Endothelial cell (in vitro differentiated cells): ENCODE results near the gene RAB22A. TPM values are rescaled to one million over a fixed set of nuclear protein-coding genes. Genes with fewer than 3 reads are reported as not detected.

ENCODE experiments used
- DNase-seq: peaks from one replicate; pipeline ENCODE4 v3.0.0; 2021; ENCODE audit warnings: low spot score
- H3K27ac Mint-ChIP-seq: one replicate; pipeline ENCODE4 v1.8.0; 2021; ENCODE audit warnings: mixed read lengths, inconsistent platforms; ENCODE audit not compliant: unreplicated experiment
- H3K27me3 Mint-ChIP-seq: one replicate; pipeline ENCODE4 v1.8.0; 2021; ENCODE audit warnings: mild to moderate bottlenecking, moderate library complexity, mixed read lengths, inconsistent platforms; ENCODE audit not compliant: unreplicated experiment
- H3K36me3 Mint-ChIP-seq: one replicate; pipeline ENCODE4 v1.8.0; 2021; ENCODE audit warnings: mild to moderate bottlenecking, low read depth, mixed read lengths, inconsistent platforms; ENCODE audit not compliant: unreplicated experiment
- H3K4me1 Mint-ChIP-seq: one replicate; pipeline ENCODE4 v1.8.0; 2021; ENCODE audit warnings: mild to moderate bottlenecking, mixed read lengths, inconsistent platforms; ENCODE audit not compliant: unreplicated experiment
- H3K4me3 Mint-ChIP-seq: one replicate; pipeline ENCODE4 v1.8.0; 2021; ENCODE audit warnings: mild to moderate bottlenecking, mixed read lengths, inconsistent platforms; ENCODE audit not compliant: unreplicated experiment
- H3K9me3 Mint-ChIP-seq: one replicate; pipeline ENCODE4 v1.8.0; 2021; ENCODE audit warnings: mixed read lengths, inconsistent platforms; ENCODE audit not compliant: unreplicated experiment
- long read RNA-seq: library from polyadenylated mRNA; unstranded; transcript quantifications from one replicate; pipeline ENCODE4 v2.0.0, GENCODE V29; 2020; ENCODE audit not compliant: unreplicated experiment
- total RNA-seq: library from RNA; stranded (reverse); fragmentation: NEBNext Ultra II Directional; extraction: Animal tissue kit (Norgen Biotek cat#: 25700); gene quantifications from one replicate; pipeline ENCODE4 v1.2.1, GENCODE V29; 2021; ENCODE audit not compliant: unreplicated experiment
- TF ChIP-seq, protein P1 (sequence below): fragments of 200-600 bp; sonication (generic); IDR thresholded peaks from one replicate; pipeline ENCODE4 v1.5.0; 2021; ENCODE audit warnings: antibody characterized with exemption; ENCODE audit not compliant: unreplicated experiment

Gene RAB22A, protein sequence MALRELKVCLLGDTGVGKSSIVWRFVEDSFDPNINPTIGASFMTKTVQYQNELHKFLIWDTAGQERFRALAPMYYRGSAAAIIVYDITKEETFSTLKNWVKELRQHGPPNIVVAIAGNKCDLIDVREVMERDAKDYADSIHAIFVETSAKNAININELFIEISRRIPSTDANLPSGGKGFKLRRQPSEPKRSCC
- 14.2 TPM for total RNA-seq
- long read RNA-seq, full-length matches to known transcripts = 5 of 7 reads
- long read RNA-seq, partial matches to known transcripts = 0 of 7 reads
- long read RNA-seq, other reads (novel, unspliced or antisense) = 2 of 7 reads

DNA sequence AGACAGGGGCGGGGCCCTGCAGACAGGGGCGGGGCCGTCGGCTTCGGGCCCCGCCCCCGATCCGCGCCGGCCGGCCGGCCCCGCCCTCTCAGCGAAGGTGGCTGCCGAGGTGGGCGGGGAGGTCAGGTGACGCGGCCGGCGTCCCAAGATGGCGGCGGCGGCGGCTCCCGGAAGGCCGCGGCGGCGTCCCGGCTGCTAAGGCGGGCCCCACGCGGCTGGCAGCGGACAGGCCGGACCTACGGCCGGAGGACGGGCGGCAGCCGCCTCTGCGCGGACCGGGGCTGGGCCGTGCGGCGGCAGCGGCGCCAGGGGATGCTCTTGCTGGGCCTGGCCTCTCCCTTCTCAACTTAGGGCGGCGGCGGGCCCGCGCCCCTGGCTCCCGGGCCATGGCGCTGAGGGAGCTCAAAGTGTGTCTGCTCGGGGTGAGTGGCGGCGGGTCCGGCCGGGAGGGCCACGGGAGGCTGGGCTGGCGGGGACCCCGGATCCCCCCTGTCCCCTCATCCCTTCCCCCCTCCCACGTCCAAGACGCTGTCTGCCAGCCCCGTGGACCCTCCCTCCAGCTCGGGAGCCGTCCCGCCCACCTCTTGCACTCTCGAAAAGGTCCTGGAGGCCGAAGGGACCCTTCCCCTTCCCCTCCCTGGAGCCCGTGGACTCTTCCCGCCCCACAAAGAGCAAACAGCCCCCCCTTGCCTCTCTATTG, at the start of gene RAB22A:
RAB22A (plus strand) TSS at position 125 of the 700 bp plus-strand sequence; CDS start at position 387, 262 bp downstream.
- Mint-ChIP-seq H3K36me3 (peaks cover 20% of the 10 kb centered on the region), H3K27ac (peak within 1 kb of the TSS; percentile 86), H3K9me3 (no peaks in the 10 kb centered on the region), H3K4me1 (peaks cover 32% of the 10 kb centered on the region), H3K4me3 (peak within 1 kb of the TSS; percentile 94), H3K27me3 (peaks cover 14% of the 10 kb centered on the region)
- TF ChIP-seq, protein P1, sequence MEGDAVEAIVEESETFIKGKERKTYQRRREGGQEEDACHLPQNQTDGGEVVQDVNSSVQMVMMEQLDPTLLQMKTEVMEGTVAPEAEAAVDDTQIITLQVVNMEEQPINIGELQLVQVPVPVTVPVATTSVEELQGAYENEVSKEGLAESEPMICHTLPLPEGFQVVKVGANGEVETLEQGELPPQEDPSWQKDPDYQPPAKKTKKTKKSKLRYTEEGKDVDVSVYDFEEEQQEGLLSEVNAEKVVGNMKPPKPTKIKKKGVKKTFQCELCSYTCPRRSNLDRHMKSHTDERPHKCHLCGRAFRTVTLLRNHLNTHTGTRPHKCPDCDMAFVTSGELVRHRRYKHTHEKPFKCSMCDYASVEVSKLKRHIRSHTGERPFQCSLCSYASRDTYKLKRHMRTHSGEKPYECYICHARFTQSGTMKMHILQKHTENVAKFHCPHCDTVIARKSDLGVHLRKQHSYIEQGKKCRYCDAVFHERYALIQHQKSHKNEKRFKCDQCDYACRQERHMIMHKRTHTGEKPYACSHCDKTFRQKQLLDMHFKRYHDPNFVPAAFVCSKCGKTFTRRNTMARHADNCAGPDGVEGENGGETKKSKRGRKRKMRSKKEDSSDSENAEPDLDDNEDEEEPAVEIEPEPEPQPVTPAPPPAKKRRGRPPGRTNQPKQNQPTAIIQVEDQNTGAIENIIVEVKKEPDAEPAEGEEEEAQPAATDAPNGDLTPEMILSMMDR = no peak
- DNase-seq = peak; percentile 87

DNA sequence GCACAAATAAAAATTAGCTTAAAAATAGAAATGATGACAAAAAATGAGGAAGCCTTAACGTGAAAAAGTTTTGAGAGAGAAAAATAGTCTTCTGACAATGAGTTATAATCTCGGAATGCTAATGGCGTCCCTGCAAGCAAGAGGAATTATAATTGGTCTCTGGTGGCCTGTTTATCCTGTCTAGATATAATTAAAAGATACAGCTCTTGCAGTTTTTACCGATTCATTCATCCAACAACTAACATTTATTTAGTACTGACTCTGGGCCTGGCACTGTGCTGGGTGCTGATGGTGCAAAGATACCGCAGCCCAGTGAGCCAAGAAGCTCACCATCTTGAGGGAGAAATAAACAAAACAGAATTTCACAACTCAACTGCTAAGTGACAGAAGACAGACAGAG, 49.5 kb upstream of the RAB22A start:
- H3K27me3 Mint-ChIP-seq = no peaks in the 10 kb centered on the region
- peak overlapping the region; percentile 45 for H3K27ac Mint-ChIP-seq
- peaks cover 26% of the 10 kb centered on the region for H3K36me3 Mint-ChIP-seq
- TF ChIP-seq, protein P1 = no peak
- peak overlapping the region; percentile 9 for H3K4me3 Mint-ChIP-seq
- no peak for DNase-seq
- H3K4me1 Mint-ChIP-seq = peaks cover 49% of the 10 kb centered on the region
- no peaks in the 10 kb centered on the region for H3K9me3 Mint-ChIP-seq

DNA sequence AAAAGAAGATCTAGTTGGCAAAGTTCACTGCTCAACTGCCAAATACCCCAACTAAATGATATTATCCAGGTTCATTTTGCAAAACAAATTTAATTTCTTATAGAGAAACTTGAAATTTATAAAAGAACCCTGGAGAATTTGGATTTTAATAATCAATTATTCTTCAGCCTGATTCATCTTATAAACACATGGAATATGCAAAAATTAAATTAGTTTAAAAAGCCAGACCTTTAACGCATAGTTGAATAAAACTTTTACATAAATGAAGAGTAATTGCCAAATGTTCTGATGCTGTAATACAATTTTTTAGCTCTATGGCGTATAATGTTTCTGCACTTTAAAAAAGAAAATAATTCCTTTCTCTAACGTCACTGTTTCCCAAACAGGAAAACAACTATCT, 47.9 kb upstream of the RAB22A start:
- peaks cover 49% of the 10 kb centered on the region for H3K4me1 Mint-ChIP-seq
- peaks cover 1% of the 10 kb centered on the region for H3K27me3 Mint-ChIP-seq
- H3K36me3 Mint-ChIP-seq = peaks cover 26% of the 10 kb centered on the region
- H3K9me3 Mint-ChIP-seq = no peaks in the 10 kb centered on the region
- H3K4me3 Mint-ChIP-seq = no peak overlapping the region
- H3K27ac Mint-ChIP-seq = no peak overlapping the region
- TF ChIP-seq, protein P1 = no peak
- no peak for DNase-seq

DNA sequence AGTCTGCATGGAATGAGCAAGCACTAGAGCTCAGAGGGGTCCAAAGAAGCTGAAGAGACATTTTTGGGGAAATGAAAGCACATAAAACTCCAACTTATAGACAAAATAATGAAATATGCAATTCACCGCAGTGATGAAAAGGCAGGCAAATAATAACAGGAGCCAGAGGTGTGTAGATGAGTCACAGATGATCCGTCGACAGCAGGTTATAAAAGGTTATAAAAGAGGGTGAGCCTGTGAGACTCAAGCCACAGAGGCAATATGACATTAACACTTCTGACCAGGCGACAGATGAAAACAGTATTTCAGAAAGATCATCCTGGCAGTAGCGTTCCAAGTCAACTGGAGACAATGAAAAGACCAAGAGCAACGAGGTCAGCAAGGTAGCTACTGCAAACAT, 45.2 kb upstream of the RAB22A start:
- Mint-ChIP-seq H3K4me1 (peaks cover 47% of the 10 kb centered on the region), H3K36me3 (peaks cover 37% of the 10 kb centered on the region), H3K9me3 (no peaks in the 10 kb centered on the region), H3K4me3 (no peak overlapping the region), H3K27me3 (peaks cover 11% of the 10 kb centered on the region), H3K27ac (no peak overlapping the region)
- TF ChIP-seq, protein P1 = no peak
- no peak for DNase-seq
